GM21825 (cell line): ENCODE results near the gene DCTD.

Experiments used
- ATAC-seq: cut with Tn5 transposase; IDR thresholded peaks from one replicate; pipeline ENCODE4 v1.9.1; 2021; ENCODE audit warnings: mild to moderate bottlenecking, moderate library complexity; ENCODE audit not compliant: unreplicated experiment

DCTD gene

DNA sequence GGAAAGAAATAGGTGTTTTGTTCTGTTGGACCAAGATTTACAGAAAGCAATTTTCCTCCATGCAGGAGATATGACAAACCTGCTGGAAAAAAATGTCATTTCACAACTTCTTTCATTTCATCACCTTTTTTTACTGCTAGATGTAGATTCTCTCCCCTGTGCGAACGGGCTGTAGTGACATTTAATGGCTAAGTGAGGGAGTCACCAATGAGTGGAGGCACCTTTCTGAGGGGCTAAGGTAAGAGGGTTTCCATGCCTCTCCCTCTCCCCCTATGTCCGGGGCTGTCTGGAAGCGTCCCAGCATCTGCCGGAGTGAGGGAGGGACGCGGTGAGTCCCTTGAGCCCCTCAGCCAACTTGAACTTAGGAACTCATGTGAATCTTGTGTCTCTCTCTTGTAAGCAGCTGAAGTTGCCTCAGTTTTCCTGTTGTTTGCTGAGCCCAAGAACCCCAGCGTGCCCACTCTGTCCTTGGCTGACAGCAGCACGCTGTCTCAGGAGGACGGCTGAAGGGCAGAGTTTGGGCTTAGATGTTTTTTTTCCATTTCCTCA, 42.3 kb downstream of the DCTD start:
- ATAC-seq = no peak

DNA sequence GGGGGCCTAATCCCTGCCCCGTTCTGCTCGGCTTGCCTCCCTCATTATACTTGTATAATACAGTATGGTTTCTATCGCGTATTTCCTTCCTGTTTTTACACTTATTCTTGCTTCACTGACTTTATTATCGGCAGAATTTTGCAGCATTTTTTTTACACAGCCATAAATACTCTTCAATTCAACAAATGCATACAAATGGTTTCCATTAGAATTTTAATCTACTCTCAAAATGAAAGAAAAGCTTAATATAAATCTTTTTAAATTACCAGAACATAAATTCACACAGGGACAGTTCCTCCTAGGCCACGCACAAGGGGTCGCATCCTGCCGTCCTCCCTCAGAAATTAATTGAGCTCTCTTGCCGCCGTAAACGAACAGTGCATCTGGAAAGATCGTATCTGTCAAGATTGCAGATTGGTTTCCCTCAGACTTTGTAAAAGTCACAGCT, 42.9 kb downstream of the DCTD start:
- ATAC-seq = no peak

- ATAC-seq = no peak
These were observed 43.5 kb downstream of the DCTD start for GRCh38 chr4:182873726-182874125.

- no peak for ATAC-seq
These were observed 43.9 kb downstream of the DCTD start for GRCh38 chr4:182873289-182873688.

GRCh38 chr4:182872886-182873285, 44.3 kb downstream of the DCTD start:
- no peak for ATAC-seq

- no peak for ATAC-seq
These were observed 45.6 kb downstream of the DCTD start for GRCh38 chr4:182871616-182872015.

- no peak for ATAC-seq
These were observed 47.5 kb downstream of the DCTD start for GRCh38 chr4:182869697-182870096.

DNA sequence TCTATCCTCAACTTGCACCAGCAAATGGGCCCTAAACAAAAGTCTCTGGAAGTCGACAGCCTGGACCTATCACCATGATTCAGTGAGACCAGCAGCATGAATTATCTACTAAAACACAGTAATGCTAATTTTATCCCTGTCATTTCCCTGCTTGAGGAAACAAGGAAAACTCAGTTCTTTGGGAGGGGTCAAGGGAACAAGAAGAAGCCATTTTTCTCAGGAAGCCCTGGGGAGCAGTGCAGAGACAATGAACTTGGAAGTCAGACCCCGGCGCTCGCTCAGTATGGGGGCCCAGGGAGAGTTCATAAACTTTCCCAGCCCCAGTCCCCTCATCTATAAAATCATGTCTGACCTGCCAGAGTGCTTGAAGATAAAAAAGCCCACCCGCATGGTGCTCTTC, 50.4 kb downstream of the DCTD start:
- ATAC-seq = no peak

GRCh38 chr4:182863501-182863900, 53.7 kb downstream of the DCTD start:
- ATAC-seq = no peak

GRCh38 chr4:182862921-182863320, 54.3 kb downstream of the DCTD start:
- no peak for ATAC-seq

GRCh38 chr4:182862141-182862875, 54.9 kb downstream of the DCTD start:
- no peak for ATAC-seq

- no peak for ATAC-seq
These were observed 55.8 kb downstream of the DCTD start for GRCh38 chr4:182861346-182861745.

DNA sequence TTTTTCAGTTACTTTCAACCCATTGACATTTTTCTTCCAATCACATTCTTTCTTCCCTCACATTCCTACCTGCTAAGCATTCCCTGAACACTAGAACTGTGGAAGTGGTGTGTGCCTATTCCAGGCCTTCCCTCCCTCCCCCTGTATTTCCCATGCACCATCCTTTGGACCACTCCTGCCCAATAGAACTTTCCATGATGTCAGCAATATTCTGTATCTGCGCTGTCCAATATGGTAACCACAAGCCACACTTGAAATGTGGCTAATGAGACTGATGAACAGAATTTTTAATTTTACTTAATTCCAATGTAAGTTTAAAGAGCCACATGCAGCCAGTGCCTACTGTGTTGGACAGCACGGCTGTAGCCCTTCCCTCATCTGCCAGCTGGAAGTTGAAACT, 57.5 kb downstream of the DCTD start:
- ATAC-seq = no peak

DNA sequence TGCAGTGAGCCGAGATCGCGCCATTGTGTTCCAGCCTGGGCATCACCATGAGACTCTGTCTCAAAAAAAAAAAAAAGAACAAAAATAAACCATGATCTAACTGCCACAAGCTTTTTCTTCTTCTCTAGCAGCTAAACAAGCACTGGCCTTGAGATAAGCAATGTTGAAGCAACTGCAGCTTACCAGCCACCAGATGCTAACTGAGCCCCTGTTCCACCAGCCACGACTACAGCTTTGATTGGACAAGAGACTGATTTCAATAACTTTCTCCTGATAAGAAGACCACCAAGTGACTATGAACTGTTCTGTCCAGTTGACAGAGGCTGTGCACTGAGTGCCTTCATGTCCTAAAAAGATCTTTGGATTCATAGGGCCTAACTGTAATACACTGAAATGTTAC, 58.5 kb downstream of the DCTD start:
- ATAC-seq = no peak

GRCh38 chr4:182856862-182857261, 60.3 kb downstream of the DCTD start:
- no peak for ATAC-seq

DNA sequence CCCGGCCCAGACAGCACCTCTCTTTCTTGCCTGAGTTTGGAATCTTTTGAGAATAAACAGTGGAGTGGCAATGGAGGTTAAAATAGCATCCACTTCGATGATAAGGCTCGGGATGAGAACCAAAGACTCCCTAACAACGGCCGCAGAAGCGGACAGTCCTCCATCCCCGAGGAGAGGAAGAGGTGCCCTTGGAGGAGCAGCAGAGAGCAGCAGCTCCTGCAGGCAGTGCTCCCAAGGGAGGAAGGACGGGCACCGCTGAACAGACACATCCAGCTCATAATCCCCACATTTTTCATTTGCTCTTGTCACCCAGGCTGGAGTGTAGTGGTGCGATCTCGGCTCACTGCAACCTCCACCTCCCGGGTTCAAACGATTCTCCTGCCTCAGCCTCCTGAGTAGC, 61.3 kb downstream of the DCTD start:
- ATAC-seq = no peak

- ATAC-seq = no peak
These were observed 61.9 kb downstream of the DCTD start for GRCh38 chr4:182855312-182855711.

- no peak for ATAC-seq
These were observed 62.7 kb downstream of the DCTD start for GRCh38 chr4:182854466-182854865.

DNA sequence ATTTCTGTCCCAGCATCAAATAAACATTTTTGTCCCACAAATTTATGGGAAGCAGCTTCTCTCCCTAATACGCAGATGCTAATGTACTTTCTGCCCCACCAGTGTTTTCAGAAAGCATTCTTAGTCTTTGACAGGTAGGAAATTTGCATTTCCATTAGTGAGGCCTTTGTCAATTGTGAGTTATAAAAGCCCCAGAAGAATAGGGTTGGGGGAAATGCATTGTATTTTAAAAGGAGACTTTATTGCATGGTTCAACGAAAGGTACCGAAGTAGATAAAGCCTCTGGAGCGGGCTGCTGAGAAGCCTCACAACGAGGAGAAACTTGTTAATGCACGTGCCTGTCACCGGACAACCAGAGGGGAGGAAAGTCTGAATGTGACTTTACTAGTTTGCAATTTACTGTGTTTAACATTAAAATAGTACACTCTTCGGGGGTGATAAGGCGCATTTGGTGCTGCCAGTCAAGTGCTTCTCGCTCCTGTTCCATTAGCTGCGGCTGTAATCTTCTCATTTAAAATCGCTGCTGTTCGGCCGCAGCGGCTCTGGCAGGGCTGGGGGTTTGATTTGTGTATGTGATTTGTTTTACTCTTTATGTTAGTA, 63.4 kb downstream of the DCTD start:
- ATAC-seq = no peak

DNA sequence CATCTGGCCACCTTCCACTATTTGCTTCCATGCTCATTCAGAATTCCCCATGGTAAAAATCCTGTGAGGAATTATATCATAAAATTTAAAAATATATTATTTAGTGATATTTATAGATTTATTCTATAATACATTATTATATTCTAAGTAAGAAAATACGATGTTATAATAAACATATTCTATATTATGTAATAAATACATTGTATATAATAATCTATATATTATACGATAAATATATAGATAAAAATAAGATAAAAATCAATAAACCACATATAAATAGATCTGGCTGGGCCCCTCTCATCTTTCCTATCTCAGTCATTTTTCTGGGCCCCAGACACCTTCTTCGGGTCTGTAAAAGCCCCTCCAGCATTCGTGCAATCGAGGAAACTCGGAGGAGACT, 68.5 kb downstream of the DCTD start:
- no peak for ATAC-seq

GRCh38 chr4:182847576-182848450, 69.4 kb downstream of the DCTD start:
- ATAC-seq = no peak
